ENCODE results near the gene CELF2. TPM values are rescaled to one million over a fixed set of nuclear protein-coding genes. Genes with fewer than 3 reads are reported as not detected.

CELF2 gene
- total RNA-seq, 1 experiment from 2014 or later, result 28.7 TPM

DNA sequence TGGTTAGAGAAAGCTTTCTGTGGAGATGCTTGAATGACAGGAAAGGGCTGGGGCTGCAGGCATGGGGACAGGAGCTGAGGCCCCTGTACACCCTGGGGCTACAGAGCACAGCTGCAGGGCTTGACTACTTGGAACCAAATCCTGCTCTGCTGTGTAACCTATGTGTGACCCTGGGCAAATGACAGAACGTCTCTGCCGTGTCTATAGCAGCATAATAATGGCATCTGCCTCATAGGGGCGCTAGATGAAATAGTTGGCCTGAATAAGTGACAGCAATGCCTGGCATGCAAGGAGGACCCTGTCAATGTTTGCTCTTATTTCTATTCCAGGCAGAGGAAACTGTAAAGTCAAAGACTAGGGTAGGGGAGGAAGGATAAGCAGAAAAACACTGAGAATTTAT, 339.8 kb downstream of the CELF2 start:
- no peaks in the 10 kb centered on the region for H3K27me3 ChIP-seq (ENCODE audit: insufficient read depth, low read length)
- H3K14ac ChIP-seq (ENCODE audit: insufficient read depth, low read length), result no peak overlapping the region; the same call in 1 of the 2 replicates
- no peak overlapping the region for H2BK15ac ChIP-seq (ENCODE audit: low read depth, low read length)
- H4K5ac ChIP-seq (ENCODE audit: insufficient read length, low read depth, low read length), result no peak overlapping the region
- no peak overlapping the region for H3K27ac ChIP-seq (ENCODE audit: insufficient read length, low read depth, low read length)
- no peaks in the 10 kb centered on the region for H3K4me1 ChIP-seq (ENCODE audit: insufficient read depth, low read length)
- Mint-ChIP-seq H3K9me3 (peaks cover 17 to 18% of the 10 kb centered on the region in 2 experiments), H3K4me3 (no peak overlapping the region), H3K36me3 (ENCODE audit: insufficient read depth in 1 of 3, low read depth in 3 of 3) (peaks cover 0 to 12% (median 0%) of the 10 kb centered on the region in 3 experiments; a peak in 4 of 7 replicates), H3K27me3 (ENCODE audit: low read depth) (no peaks in the 10 kb centered on the region; the same call in 1 of the 2 replicates), H3K27ac (no peak overlapping the region), H3K4me1 (no peaks in the 10 kb centered on the region)
- H2BK20ac ChIP-seq (ENCODE audit: low read depth, low read length, poor library complexity, severe bottlenecking), result no peak overlapping the region
- H3K56ac ChIP-seq (ENCODE audit: insufficient read length, low read depth, low read length), result no peak overlapping the region
- no peaks in the 10 kb centered on the region for H4K20me1 ChIP-seq (ENCODE audit: control insufficient read depth, insufficient read depth, insufficient read length)
- H2AK5ac ChIP-seq (ENCODE audit: insufficient read length, low read length), result no peak overlapping the region
- no peaks in the 10 kb centered on the region for H3K79me2 ChIP-seq (ENCODE audit: insufficient read depth, low read length)
- H4K8ac ChIP-seq (replicated peaks; ENCODE audit: insufficient read length, low read depth, low read length), result no peak overlapping the region
- H3K79me1 ChIP-seq (ENCODE audit: insufficient read depth, low read depth, low read length, poor library complexity, severe bottlenecking), result no peaks in the 10 kb centered on the region
- no peak for DNase-seq
- no peak overlapping the region for H3K4ac ChIP-seq (ENCODE audit: low read depth, low read length)
- no peak overlapping the region for H3K23ac ChIP-seq (ENCODE audit: insufficient read length, low read depth, low read length)
- no peak overlapping the region for H3K9ac ChIP-seq (ENCODE audit: extremely low read depth, insufficient read length, low read length)
- no peaks in the 10 kb centered on the region for H3K9me3 ChIP-seq (ENCODE audit: control insufficient read depth, low read depth, low read length)
- no CpG with 5 or more reads among the region's 3 CpGs for WGBS (ENCODE audit: extremely low coverage, insufficient read length, low lambda C conversion rate)
- no peak overlapping the region for H4K91ac ChIP-seq (ENCODE audit: insufficient read length, low read depth, low read length)
- H3K23me2 ChIP-seq (ENCODE audit: insufficient read length, low read depth, low read length, poor library complexity, severe bottlenecking), result no peaks in the 10 kb centered on the region
- H2BK120ac ChIP-seq (ENCODE audit: low read depth, low read length, poor library complexity, severe bottlenecking), result no peak overlapping the region
- no peak overlapping the region for H2BK5ac ChIP-seq (ENCODE audit: insufficient read length, low read length)
- TF ChIP-seq CTCF (conservative IDR thresholded peaks at IDR 0.05), result peak; percentile 29; the same call in 2 of the 3 replicates
- no peak overlapping the region for H2AFZ ChIP-seq (ENCODE audit: low read length)
- H3T11ph ChIP-seq (ENCODE audit: low read length), result no peak overlapping the region
- H2BK12ac ChIP-seq (ENCODE audit: insufficient read length, low read depth, low read length), result no peak overlapping the region
- no peak overlapping the region for H3K18ac ChIP-seq (ENCODE audit: insufficient read length, low read depth, low read length)
- no peak overlapping the region for H3K4me2 ChIP-seq (ENCODE audit: insufficient read depth, insufficient read length, low read length)
